Skeletal muscle tissue (tissue), 4 donors: Measurements from ENCODE around the gene TBL3. TPM values are rescaled to one million over a fixed set of nuclear protein-coding genes. Genes with fewer than 3 reads are reported as not detected.

ENCODE experiments used
- H3K27ac ChIP-seq: one replicate; pipeline ENCODE4 v1.7.0; 2013; ENCODE audit warnings: mild to moderate bottlenecking, low read depth, low read length, inconsistent platforms
- H3K27me3 ChIP-seq, 3 donors: one replicate each; pipeline ENCODE4 v1.7.0; 2013; ENCODE audit warnings: low read length in 3 of 3; ENCODE audit not compliant: control insufficient read depth in 3 of 3, insufficient read depth in 3 of 3
- H3K36me3 ChIP-seq, 3 donors: one replicate each; pipeline ENCODE4 v1.7.0; 2013; ENCODE audit warnings: low read length in 3 of 3; ENCODE audit not compliant: control insufficient read depth in 3 of 3, insufficient read depth in 3 of 3
- H3K4me1 ChIP-seq, 3 donors: one replicate each; pipeline ENCODE4 v1.7.0; 2013; ENCODE audit warnings: low read length in 3 of 3, mild to moderate bottlenecking in 3 of 3; ENCODE audit not compliant: control insufficient read depth in 3 of 3, insufficient read depth in 3 of 3
- H3K4me3 ChIP-seq, 3 donors: one replicate each; pipeline ENCODE4 v1.7.0; 2013; ENCODE audit warnings: low read length in 3 of 3
- H3K9ac ChIP-seq, 3 donors: one replicate each; pipeline ENCODE4 v1.7.0; 2013; ENCODE audit warnings: low read length in 3 of 3, mild to moderate bottlenecking in 3 of 3, moderate library complexity in 2 of 3, low read depth in 1 of 3
- H3K9me3 ChIP-seq, 3 donors: one replicate each; pipeline ENCODE4 v1.7.0; 2013; ENCODE audit warnings: low read length in 3 of 3; ENCODE audit not compliant: control insufficient read depth in 3 of 3
- total RNA-seq: library from RNA; depleted of rRNA; stranded (reverse); fragments of >200 nt; gene quantifications from one replicate; pipeline ENCODE4 v1.2.3, GENCODE V29; 2014
- donor health status: Osteomylitis.

The TBL3 gene
- total RNA-seq, 1 donor from 2014 or later = 18.8 TPM

DNA sequence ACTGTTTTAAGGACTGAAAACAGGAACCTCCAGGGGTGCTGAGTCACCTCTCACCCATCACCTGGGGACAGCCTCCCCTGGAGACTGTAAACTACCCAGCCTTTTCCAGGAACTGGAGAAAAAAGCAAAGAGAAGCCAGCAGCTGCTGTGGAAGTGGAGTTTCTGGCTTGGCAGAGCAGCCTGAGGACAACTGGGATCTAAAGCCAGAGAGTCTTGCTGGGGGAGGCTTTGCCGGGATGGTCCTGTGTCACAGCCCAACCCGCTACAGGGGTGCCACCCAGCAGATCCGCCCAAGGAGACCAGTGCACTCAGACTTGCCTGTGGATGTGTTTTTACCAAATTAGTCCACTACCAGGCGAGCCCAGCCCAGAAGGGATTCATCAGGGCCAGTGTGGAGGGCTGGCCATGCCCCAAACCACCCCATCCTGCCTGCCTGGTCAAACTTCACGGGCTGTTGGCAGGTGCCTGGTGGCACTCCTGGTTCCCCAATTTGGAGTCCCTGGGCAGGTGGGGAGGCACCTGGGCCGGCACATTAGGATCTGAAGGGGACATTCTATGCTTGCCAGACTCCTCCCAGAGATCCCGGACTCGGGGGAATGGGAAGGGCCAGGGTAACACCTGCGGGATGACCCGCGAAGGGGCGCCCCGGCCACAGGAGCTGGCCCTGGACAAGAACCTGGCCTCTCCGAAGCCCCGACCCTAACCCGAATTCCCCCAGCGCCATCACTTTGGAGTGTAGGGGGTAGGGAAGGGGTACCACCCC is 29.6 kb upstream of the TBL3 start:
- Histone ChIP-seq H3K9me3 (no peaks in the 10 kb centered on the region), H3K9ac (peak overlapping the region; percentile 90 to 97 (median 96)), H3K27ac (peak overlapping the region; percentile 97), H3K27me3 (no peaks in the 10 kb centered on the region), H3K4me3 (peak overlapping the region; percentile 78 to 92 (median 87)), H3K36me3 (peaks cover 39 to 40% (median 39%) of the 10 kb centered on the region in 3 donors), H3K4me1 (peaks cover 59 to 82% (median 64%) of the 10 kb centered on the region in 3 donors)

DNA sequence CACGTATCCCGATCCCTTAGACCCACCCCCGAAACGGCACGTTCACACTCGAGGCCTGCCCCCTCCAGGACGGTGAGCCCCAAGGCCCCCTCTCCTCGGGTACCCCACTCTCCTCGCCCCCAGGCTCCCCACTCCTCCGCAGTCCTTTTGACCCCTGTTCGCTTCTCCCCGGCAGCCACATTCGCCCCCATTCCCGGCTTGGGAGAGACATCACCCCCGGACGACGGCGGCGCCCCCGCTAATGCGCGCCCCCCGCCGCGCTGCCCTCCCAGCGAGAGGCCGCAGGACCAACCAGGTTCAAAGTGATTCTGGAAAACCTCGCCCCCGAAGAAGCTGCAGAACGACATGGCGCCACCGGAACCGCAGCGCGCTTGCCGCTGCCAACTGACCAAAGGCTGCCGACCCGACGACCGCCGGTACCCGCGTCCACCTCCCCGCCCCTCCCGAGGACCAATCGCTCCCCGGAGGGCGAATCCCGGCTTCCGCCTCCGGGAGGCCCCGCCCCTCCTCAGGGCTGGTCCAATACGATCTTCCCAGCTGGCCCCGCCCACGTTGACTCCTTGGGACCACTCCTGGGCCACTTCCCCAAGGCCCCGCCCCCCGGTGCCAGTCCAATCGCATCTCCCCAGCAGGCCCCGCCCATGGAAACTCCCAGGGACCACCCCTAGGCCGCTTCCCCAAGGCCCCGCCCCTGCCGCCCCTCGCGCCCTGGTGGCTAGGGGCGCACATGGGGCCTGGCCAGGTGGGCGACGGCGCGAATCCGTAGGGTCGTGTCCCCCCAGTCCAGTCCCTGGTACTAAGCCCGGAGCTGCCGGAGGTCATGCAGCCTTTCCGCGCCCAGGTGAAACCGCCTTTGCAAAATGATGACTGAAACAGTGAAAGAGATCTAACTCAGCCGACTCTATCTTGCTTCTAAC is 28.8 kb upstream of the TBL3 start, which contains the start of gene MSRB1:
TSS of gene MSRB1 (minus strand) at position 390 of the 917 bp plus-strand sequence. CDS start at position 347, 43 bp downstream.
- peaks cover 65 to 88% (median 70%) of the 10 kb centered on the region in 3 donors for H3K4me1 ChIP-seq
- peak within 1 kb of the TSS; percentile 78 to 92 (median 87) for H3K4me3 ChIP-seq
- H3K36me3 ChIP-seq = peaks cover 32 to 35% (median 33%) of the 10 kb centered on the region in 3 donors
- H3K9ac ChIP-seq = peak within 1 kb of the TSS; percentile 90 to 97 (median 96)
- no peaks in the 10 kb centered on the region for H3K9me3 ChIP-seq
- no peaks in the 10 kb centered on the region for H3K27me3 ChIP-seq
- H3K27ac ChIP-seq = peak within 1 kb of the TSS; percentile 97

DNA sequence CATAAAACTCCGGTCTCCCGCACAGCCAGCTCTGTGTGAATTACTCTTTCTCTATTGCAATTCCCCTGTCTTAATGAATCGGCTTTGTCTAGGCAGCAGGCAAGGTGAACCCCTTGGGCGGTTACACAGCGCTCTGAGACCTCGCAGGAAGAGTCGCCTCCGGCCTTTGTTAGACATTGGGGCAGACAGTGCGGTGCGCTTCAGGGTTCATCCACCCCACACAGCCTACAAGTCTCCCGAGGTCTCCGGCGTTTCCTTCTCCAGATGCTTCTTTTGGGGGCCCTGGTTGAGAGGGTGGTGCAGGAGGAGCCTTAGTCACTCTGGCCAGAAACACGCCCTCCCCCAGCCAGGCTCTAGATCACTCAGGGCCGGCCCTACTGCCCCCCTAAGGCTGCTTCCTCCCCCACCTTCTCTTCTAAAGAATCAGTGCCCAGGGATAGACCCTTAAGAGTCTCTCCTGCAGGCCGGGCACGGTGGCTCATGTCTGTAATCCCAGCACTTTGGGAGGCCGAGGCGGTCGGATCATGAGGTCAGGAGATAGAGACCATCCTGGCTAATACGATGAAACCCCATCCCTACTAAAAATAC is 27.1 kb upstream of the TBL3 start:
- Histone ChIP-seq H3K9ac (peak overlapping the region in 1 of 3 donors; percentile 45), H3K27ac (peak overlapping the region; percentile 97), H3K4me3 (peak overlapping the region in 1 of 3 donors; percentile 14), H3K27me3 (no peaks in the 10 kb centered on the region), H3K36me3 (peaks cover 18 to 21% (median 18%) of the 10 kb centered on the region in 3 donors), H3K9me3 (no peaks in the 10 kb centered on the region), H3K4me1 (peaks cover 65 to 80% (median 79%) of the 10 kb centered on the region in 3 donors)

DNA sequence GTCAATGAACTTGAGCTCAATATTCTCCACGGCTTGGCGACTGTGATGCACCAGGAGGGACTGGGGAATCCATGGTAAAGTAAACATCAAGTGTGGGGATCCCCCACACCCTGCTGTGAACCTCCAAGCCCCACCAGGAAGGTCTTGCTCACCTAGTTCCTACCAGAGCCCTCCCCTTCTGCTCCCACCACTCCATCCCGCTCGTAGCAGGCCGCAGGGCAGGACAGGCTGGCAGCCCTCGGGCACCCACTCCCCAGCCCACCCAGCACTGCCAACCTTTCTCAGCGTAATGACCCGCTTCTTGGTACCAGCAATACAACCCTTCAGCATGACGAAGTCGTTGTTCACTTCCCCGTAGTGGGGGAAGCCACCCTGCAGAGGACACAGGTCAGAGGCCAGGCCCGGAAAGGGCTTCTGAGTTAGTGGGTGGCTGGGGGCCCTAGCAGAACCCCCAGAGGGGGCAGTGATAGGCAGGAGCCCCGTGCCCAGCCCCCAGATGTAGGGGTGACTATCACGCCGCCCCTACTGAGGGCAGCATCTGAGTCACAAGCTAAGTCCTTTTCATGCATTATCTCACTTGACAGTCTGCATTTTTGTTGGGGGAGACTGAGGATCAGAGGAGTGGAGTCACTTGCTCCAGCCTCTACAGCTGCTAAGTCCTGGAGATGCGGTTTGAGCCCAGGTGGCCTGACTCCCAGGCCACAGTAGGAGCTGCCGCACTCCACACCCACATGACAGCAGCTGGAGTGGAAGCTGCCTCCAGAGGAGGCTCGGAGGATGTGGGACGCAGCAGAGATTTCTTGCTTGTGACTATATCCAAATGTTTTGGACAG is 26.1 kb upstream of the TBL3 start:
- Histone ChIP-seq H3K36me3 (peaks cover 12 to 13% (median 13%) of the 10 kb centered on the region in 3 donors), H3K9me3 (no peaks in the 10 kb centered on the region), H3K27me3 (no peaks in the 10 kb centered on the region), H3K4me3 (no peak overlapping the region), H3K9ac (peak overlapping the region; percentile 10 to 73 (median 45)), H3K4me1 (peaks cover 65 to 82% (median 79%) of the 10 kb centered on the region in 3 donors), H3K27ac (peak overlapping the region; percentile 97)

DNA sequence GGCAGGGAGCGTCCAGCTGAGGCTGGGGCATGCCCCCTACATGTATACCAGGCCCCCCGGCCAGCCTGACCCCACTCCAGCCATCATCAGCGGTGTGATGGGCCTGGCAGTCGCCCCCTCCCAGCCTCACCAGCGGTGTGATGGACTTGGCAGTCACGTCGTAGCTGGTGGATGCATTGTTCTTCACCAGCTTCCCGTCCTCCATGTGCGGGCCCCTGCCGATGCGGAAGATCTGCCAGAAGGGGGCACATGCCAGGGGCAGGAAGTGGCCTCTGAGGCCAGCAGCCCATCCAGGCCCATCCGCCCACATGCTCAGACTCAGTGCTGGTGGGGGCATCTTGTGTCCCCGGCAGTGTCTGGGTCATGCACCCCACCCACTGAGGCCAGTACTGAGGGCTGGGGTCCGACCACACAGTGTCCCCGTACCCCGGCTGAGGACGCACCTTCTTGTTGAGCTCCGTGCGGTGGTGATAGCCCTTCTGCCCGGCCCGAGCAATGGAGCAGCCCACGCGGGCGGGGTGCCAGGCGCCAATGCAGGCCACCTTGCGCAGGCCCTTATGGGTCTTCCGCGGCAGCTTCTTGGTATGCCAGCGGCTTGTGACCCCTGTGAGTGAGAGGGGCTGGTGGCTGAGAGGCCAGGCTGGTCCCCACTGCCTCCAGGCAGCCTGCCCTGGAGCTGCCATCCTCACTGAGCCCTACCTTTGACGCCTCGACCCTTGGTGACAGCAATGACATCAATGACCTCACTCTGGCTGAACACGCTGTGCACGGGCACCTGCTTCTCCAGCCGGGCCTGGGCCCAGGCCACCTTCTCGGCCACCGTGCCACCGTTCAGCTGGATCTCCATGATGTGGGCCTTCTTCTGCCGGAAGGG is 25.1 kb upstream of the TBL3 start:
- Histone ChIP-seq H3K27me3 (no peaks in the 10 kb centered on the region), H3K27ac (peak overlapping the region; percentile 97), H3K4me3 (peak overlapping the region in 2 of 3 donors; percentile 29 to 36), H3K9me3 (no peaks in the 10 kb centered on the region), H3K4me1 (peaks cover 61 to 79% (median 76%) of the 10 kb centered on the region in 3 donors), H3K9ac (peak overlapping the region in 2 of 3 donors; percentile 22 to 73), H3K36me3 (peaks cover 10 to 13% (median 11%) of the 10 kb centered on the region in 3 donors)

DNA sequence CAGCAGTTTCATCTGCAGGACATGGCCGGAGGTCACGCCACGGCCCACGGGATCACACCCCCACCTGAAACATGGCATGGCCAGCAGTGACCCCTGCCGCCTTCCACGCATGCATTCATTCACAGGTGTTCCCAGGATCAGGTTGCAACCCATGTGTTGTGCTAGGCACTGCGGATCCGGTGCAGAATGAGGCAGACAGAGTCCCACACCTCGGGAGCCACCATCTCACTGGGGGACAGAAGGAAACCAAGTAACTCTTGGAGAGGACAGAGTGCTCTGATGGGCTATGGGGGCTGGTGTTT is 24.5 kb upstream of the TBL3 start:
- H3K9me3 ChIP-seq = no peaks in the 10 kb centered on the region
- peak overlapping the region in 2 of 3 donors; percentile 22 to 73 for H3K9ac ChIP-seq
- H3K27ac ChIP-seq = peak overlapping the region; percentile 40
- H3K36me3 ChIP-seq = peaks cover 10 to 15% (median 11%) of the 10 kb centered on the region in 3 donors
- H3K4me3 ChIP-seq = peak overlapping the region in 2 of 3 donors; percentile 29 to 36
- no peaks in the 10 kb centered on the region for H3K27me3 ChIP-seq
- H3K4me1 ChIP-seq = peaks cover 55 to 76% (median 71%) of the 10 kb centered on the region in 3 donors

DNA sequence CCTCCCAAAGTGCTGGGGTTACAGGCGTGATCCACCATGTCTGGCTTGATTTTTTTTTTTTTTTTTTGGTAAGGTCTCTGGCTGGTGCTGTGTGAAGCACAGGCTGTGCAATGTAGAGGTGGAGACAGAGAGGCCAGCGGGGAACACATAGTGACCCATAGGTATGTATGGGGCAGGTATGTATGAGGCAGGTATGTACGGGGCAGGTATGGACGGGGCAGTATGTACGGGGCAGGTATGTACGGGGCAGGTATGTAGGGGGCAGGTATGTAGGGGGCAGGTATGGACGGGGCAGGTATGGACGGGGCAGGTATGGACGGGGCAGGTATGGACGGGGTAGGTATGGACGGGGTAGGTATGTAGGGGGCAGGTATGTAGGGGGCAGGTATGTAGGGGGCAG is 22.3 kb upstream of the TBL3 start:
- H3K4me1 ChIP-seq = peaks cover 54 to 76% (median 63%) of the 10 kb centered on the region in 3 donors
- H3K36me3 ChIP-seq = peaks cover 15 to 17% (median 15%) of the 10 kb centered on the region in 3 donors
- peak overlapping the region; percentile 93 for H3K27ac ChIP-seq
- no peak overlapping the region for H3K4me3 ChIP-seq
- peak overlapping the region in 1 of 3 donors; percentile 83 for H3K9ac ChIP-seq
- no peaks in the 10 kb centered on the region for H3K27me3 ChIP-seq
- no peaks in the 10 kb centered on the region for H3K9me3 ChIP-seq

DNA sequence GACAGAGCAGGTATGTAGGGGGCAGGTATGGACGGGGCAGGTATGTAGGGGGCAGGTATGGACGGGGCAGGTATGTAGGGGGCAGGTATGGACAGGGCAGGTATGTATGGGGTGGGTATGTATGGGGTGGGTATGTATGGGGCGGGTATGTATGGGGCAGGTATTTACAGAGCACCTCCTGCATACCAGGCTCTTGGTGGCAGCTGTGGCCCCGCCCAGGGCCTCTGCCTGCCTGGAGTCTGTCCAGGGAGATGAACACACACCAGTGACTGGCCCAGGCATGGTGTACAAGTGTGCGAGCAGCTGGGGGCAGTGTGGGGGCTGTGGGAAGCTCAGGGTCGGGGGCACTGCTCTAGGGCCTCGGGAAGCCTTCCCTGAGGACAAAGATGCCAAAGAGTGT is 21.8 kb upstream of the TBL3 start:
- Histone ChIP-seq H3K9me3 (no peaks in the 10 kb centered on the region), H3K36me3 (peaks cover 15 to 16% (median 15%) of the 10 kb centered on the region in 3 donors), H3K27me3 (no peaks in the 10 kb centered on the region), H3K4me3 (peak overlapping the region in 2 of 3 donors; percentile 22 to 31), H3K4me1 (peaks cover 53 to 76% (median 62%) of the 10 kb centered on the region in 3 donors), H3K27ac (peak overlapping the region; percentile 93), H3K9ac (peak overlapping the region; percentile 23 to 83 (median 61))
